ENCODE data around the gene LSP1.

DNA sequence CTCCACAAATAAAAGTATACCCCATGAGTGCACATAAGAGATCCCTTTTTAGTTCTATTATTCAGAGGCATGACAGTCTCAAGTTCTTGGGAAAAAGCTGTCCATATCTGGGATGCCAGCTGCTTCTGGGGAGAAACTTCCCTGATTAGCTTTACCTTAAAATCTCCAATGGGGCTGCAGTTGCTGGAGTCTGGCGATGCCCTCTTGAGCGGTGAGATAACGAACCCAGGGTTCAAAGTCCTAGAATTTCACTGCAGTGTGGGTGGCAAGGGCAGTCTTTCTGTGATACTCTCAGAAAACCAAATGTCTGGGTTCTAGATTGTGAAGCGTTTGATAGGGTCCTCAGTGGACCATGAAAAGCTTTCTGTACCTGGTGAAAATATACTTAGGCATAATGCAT, 46.2 kb downstream of the LSP1 start:
- TF ChIP-seq, protein P1, sequence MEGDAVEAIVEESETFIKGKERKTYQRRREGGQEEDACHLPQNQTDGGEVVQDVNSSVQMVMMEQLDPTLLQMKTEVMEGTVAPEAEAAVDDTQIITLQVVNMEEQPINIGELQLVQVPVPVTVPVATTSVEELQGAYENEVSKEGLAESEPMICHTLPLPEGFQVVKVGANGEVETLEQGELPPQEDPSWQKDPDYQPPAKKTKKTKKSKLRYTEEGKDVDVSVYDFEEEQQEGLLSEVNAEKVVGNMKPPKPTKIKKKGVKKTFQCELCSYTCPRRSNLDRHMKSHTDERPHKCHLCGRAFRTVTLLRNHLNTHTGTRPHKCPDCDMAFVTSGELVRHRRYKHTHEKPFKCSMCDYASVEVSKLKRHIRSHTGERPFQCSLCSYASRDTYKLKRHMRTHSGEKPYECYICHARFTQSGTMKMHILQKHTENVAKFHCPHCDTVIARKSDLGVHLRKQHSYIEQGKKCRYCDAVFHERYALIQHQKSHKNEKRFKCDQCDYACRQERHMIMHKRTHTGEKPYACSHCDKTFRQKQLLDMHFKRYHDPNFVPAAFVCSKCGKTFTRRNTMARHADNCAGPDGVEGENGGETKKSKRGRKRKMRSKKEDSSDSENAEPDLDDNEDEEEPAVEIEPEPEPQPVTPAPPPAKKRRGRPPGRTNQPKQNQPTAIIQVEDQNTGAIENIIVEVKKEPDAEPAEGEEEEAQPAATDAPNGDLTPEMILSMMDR (conservative IDR thresholded peaks at IDR 0.05; ENCODE audit: low read depth, low read length) = no peak
- TF ChIP-seq BHLHE40 (IDR thresholded peaks at IDR 0.05; ENCODE audit: low read depth, low read length) (no peak), RFX5 (IDR thresholded peaks at IDR 0.05; ENCODE audit: low read depth, low read length) (no peak), POLR2A (IDR thresholded peaks at IDR 0.05; ENCODE audit: low read depth, low read length) (no peak), RAD21 (IDR thresholded peaks at IDR 0.05; ENCODE audit: low read length) (no peak), NFE2L2 (IDR thresholded peaks at IDR 0.05; ENCODE audit: low read depth, low read length) (no peak)
- TF ChIP-seq, protein P2, sequence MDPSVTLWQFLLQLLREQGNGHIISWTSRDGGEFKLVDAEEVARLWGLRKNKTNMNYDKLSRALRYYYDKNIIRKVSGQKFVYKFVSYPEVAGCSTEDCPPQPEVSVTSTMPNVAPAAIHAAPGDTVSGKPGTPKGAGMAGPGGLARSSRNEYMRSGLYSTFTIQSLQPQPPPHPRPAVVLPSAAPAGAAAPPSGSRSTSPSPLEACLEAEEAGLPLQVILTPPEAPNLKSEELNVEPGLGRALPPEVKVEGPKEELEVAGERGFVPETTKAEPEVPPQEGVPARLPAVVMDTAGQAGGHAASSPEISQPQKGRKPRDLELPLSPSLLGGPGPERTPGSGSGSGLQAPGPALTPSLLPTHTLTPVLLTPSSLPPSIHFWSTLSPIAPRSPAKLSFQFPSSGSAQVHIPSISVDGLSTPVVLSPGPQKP (IDR thresholded peaks at IDR 0.05; ENCODE audit: borderline replicate concordance, low read depth, low read length) = no peak
